Prostate gland (tissue), 2 donors: ENCODE data around the gene LPP.

Experiments used
- POLR2A ChIP-seq: fragments of 450-650 bp; IDR thresholded peaks from one replicate; pipeline ENCODE4 v1.6.1; 2016; ENCODE audit warnings: antibody characterized with exemption, mild to moderate bottlenecking
- TF ChIP-seq, protein P1 (sequence below), 4 experiments: fragments of 200-600 bp in 2 of 4; fragments of 450-650 bp in 2 of 4; sonication (generic) in 2 of 4; IDR thresholded peaks; 1 replicate in 3 of 4; 2 replicates in 1 of 4; pipeline ENCODE4 v1.5.1; 2016 to 2019; ENCODE audit warnings: antibody characterized with exemption in 4 of 4, mild to moderate bottlenecking in 2 of 4, moderate library complexity in 2 of 4

DNA sequence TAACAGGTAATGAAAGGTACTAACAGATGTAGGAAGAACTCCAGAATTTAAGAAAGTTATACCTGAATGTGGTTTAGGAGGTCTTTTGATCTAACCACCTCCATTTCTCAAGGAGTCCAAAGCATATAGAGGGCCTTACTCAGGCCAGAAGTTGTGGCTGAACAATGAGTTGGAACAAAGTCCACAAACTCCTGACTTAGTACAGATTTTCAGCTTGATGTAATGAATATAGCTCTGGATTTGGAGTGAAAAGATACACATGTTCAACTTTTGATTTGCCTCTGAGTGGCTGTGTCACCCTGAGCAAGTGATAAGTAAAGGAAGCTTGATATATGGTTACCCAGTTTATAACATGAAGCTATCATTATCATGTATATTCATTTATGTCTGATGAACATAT lies 390.1 kb downstream of the LPP start:
- TF ChIP-seq, protein P1, sequence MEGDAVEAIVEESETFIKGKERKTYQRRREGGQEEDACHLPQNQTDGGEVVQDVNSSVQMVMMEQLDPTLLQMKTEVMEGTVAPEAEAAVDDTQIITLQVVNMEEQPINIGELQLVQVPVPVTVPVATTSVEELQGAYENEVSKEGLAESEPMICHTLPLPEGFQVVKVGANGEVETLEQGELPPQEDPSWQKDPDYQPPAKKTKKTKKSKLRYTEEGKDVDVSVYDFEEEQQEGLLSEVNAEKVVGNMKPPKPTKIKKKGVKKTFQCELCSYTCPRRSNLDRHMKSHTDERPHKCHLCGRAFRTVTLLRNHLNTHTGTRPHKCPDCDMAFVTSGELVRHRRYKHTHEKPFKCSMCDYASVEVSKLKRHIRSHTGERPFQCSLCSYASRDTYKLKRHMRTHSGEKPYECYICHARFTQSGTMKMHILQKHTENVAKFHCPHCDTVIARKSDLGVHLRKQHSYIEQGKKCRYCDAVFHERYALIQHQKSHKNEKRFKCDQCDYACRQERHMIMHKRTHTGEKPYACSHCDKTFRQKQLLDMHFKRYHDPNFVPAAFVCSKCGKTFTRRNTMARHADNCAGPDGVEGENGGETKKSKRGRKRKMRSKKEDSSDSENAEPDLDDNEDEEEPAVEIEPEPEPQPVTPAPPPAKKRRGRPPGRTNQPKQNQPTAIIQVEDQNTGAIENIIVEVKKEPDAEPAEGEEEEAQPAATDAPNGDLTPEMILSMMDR (IDR thresholded peaks at IDR 0.05), result no peak
- no peak for TF ChIP-seq POLR2A
